Panc1 (cell line): ENCODE results near the gene IL24. TPM values are rescaled to one million over a fixed set of nuclear protein-coding genes. Genes with fewer than 3 reads are reported as not detected.

Experiments used
- ATAC-seq: fragments of 200-7000 bp; cut with Tn5 transposase; 2 replicates; pipeline ENCODE4 v1.9.1; 2020; ENCODE audit warnings: mild to moderate bottlenecking, moderate library complexity
- BruUV-seq: library from RNA; stranded (reverse); fragments of 400-500 nt; replicated peaks from 2 replicates; lab custom pipeline; 2021; lab: Mats Ljungman, UMichigan
- CTCF ChIA-PET: fragments of 300-600 bp; sonication (Branson Sonifier 250); formaldehyde crosslinking; loops from one replicate; lab custom pipeline; 2022; ENCODE audit warnings: antibody characterized with exemption; lab: Charles Lee
- POLR2A ChIA-PET: fragments of 300-600 bp; sonication (Branson Sonifier 250); formaldehyde crosslinking; loops from one replicate; lab custom pipeline; 2022; ENCODE audit warnings: antibody characterized with exemption; lab: Charles Lee
- DNase-seq: peaks from one replicate; pipeline ENCODE4 v3.0.0-alpha.2; 2010; ENCODE audit warnings: low read depth, low spot score
- H3K27ac ChIP-seq: 2 replicates; pipeline ENCODE4 v1.5.1; 2011; ENCODE audit warnings: mild to moderate bottlenecking, low read length, inconsistent platforms
- H3K27me3 ChIP-seq: fragments of 200-500 bp; sonication (Bioruptor generic); 2 replicates; pipeline ENCODE4 v1.6.0; 2014; ENCODE audit warnings: low read length, inconsistent platforms; ENCODE audit not compliant: control insufficient read depth, insufficient read depth
- H3K36me3 ChIP-seq: fragments of 200-500 bp; sonication (Bioruptor generic); 2 replicates; pipeline ENCODE4 v1.5.1; 2014; ENCODE audit warnings: inconsistent platforms, mild to moderate bottlenecking, low read length, moderate library complexity; ENCODE audit not compliant: control insufficient read depth, insufficient read depth
- H3K4me1 ChIP-seq: 2 replicates; pipeline ENCODE4 v1.5.1; 2011; ENCODE audit warnings: inconsistent platforms, mild to moderate bottlenecking, low read length, moderate library complexity; ENCODE audit not compliant: control insufficient read depth, insufficient read depth
- H3K4me3 ChIP-seq, 2 experiments: 2 replicates each; pipeline ENCODE4 v1.5.1; 2011 to 2012; ENCODE audit warnings: low read depth in 2 of 2, low read length in 2 of 2, mild to moderate bottlenecking in 2 of 2, inconsistent platforms in 1 of 2, moderate library complexity in 1 of 2
- H3K9me3 ChIP-seq: fragments of 200-500 bp; sonication (Bioruptor generic); 2 replicates; pipeline ENCODE4 v1.5.1; 2014; ENCODE audit warnings: low read depth, mild to moderate bottlenecking, inconsistent platforms, low read length, moderate library complexity; ENCODE audit not compliant: control insufficient read depth, insufficient read depth
- CTCF ChIP-seq: fragments of 450-650 bp; IDR thresholded peaks from 2 replicates; pipeline ENCODE4 v1.5.1; 2017; ENCODE audit warnings: mild to moderate bottlenecking
- POLR2AphosphoS5 ChIP-seq: IDR thresholded peaks from 2 replicates; pipeline ENCODE4 v1.6.1; 2012; ENCODE audit warnings: mild to moderate bottlenecking, low read depth, low read length, moderate library complexity
- REST ChIP-seq, 2 experiments: IDR thresholded peaks; 2 replicates each; pipeline ENCODE4 v1.6.1; 2011 to 2012; ENCODE audit warnings: low read depth in 2 of 2, control low read depth in 1 of 2, low read length in 1 of 2, mild to moderate bottlenecking in 1 of 2, moderate library complexity in 1 of 2; ENCODE audit not compliant: insufficient read depth in 1 of 2
- SIN3A ChIP-seq: IDR thresholded peaks from 2 replicates; pipeline ENCODE4 v1.6.1; 2012; ENCODE audit warnings: low read depth, mild to moderate bottlenecking, low read length, moderate library complexity, borderline replicate concordance; ENCODE audit not compliant: insufficient read depth
- TCF7L2 ChIP-seq: IDR thresholded peaks from 2 replicates; pipeline ENCODE4 v1.6.1; 2011; ENCODE audit warnings: mild to moderate bottlenecking, low read depth, low read length, inconsistent platforms
- in situ Hi-C: cut with HindIII; loops from 2 replicates; pipeline ENCODE4 v1.10.0; 2016; ENCODE audit warnings: low sequenced_read_pairs, low pct_unique_long_range_greater_than_20kb
- intact Hi-C: fragments of 100-400 bp; cut with micrococcal nuclease; formaldehyde crosslinking; loops from one replicate; pipeline ENCODE4 v1.10.0; 2022; ENCODE audit not compliant: unreplicated experiment
- total RNA-seq: library from RNA; stranded (reverse); gene quantifications from one replicate; pipeline ENCODE4 v1.2.1, GENCODE V29; 2021; ENCODE audit not compliant: unreplicated experiment

IL24 gene
- total RNA-seq, 1 experiment from 2014 or later = not detected

- Histone ChIP-seq H3K9me3 (no peaks in the 10 kb centered on the region), H3K4me3 (no peak overlapping the region), H3K27ac (no peak overlapping the region), H3K27me3 (peaks cover 4% of the 10 kb centered on the region; the same call in 1 of the 2 replicates), H3K4me1 (no peaks in the 10 kb centered on the region), H3K36me3 (no peaks in the 10 kb centered on the region)
- ATAC-seq (no peak), DNase-seq (no peak)
- in situ Hi-C loops (no loop called here), intact Hi-C loops (loop anchor here (10.0 kb wide), 1 partner anchor 281 kb away; the partner anchor contains the start of gene DYRK3)
- no TSS peak for BruUV-seq
- CTCF ChIA-PET = no interaction called here
- TF ChIP-seq TCF7L2 (no peak), POLR2AphosphoS5 (no peak), REST (IDR thresholded peaks at IDR 0.05; ENCODE audit: insufficient read depth in 1 of 2, low read depth in 2 of 2, low read length in 1 of 2) (no peak), CTCF (no peak), SIN3A (no peak)
- POLR2A ChIA-PET = no interaction called here
Observed at GRCh38 chr1:206916000-206916709, 18.9 kb downstream of the IL24 start.

DNA sequence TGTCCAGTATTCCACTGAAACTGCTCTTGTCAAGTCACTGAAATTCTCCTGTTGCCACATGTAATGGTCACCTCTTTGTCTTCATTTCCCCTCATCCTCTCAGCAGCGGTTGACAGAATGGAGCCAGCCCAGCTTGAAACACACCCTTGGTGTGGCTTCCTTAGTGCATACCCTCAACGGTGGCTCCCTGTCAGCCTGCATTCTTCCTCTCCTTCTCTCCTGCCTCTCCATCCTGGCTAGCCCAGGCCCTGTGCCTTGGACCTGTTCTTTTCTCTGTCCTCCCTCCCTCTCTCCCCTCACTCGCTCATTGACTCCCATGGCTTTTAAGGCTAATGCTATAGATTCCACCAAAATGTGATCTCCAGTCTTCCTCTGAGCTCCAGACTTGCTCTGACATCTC is 20.8 kb downstream of the IL24 start:
- Histone ChIP-seq H3K27ac (no peak overlapping the region), H3K27me3 (peaks cover 3% of the 10 kb centered on the region; the same call in 1 of the 2 replicates), H3K4me3 (no peak overlapping the region), H3K36me3 (no peaks in the 10 kb centered on the region), H3K9me3 (no peaks in the 10 kb centered on the region), H3K4me1 (no peaks in the 10 kb centered on the region)
- DNase-seq = no peak
- ChIA-PET POLR2A (no interaction called here), CTCF (no interaction called here)
- no peak for ATAC-seq
- in situ Hi-C loops (no loop called here), intact Hi-C loops (loop anchor here (10.0 kb wide), 1 partner anchor 283 kb away; the partner anchor contains the start of gene DYRK3)
- no TSS peak for BruUV-seq
- TF ChIP-seq REST (IDR thresholded peaks at IDR 0.05; ENCODE audit: insufficient read depth in 1 of 2, low read depth in 2 of 2, low read length in 1 of 2) = no peak
